HFFc6 (cell line): ENCODE results near the gene PTPN14. TPM values are rescaled to one million over a fixed set of nuclear protein-coding genes. Genes with fewer than 3 reads are reported as not detected.

ENCODE experiments used
- DNase-seq: peaks from one replicate; pipeline ENCODE4 v3.0.0-alpha.2; 2018
- H3K27ac Mint-ChIP-seq: 2 replicates; pipeline ENCODE4 v1.8.0; 2020; ENCODE audit warnings: mild to moderate bottlenecking, mixed read lengths
- H3K27me3 Mint-ChIP-seq: 2 replicates; pipeline ENCODE4 v1.8.0; 2021; ENCODE audit warnings: mild to moderate bottlenecking, moderate library complexity, mixed read lengths; ENCODE audit not compliant: insufficient read depth
- H3K36me3 Mint-ChIP-seq: 2 replicates; pipeline ENCODE4 v1.8.0; 2021; ENCODE audit warnings: low read depth, mixed read lengths
- H3K4me1 Mint-ChIP-seq: 2 replicates; pipeline ENCODE4 v1.8.0; 2020; ENCODE audit warnings: low read depth, mixed read lengths
- H3K4me3 Mint-ChIP-seq: 2 replicates; pipeline ENCODE4 v1.8.0; 2020; ENCODE audit warnings: mild to moderate bottlenecking, moderate library complexity, mixed read lengths
- H3K9me3 Mint-ChIP-seq: 2 replicates; pipeline ENCODE4 v1.8.0; 2020; ENCODE audit warnings: mild to moderate bottlenecking, mixed read lengths
- CTCF ChIP-seq: fragments of 200-600 bp; sonication (generic); IDR thresholded peaks from 2 replicates; pipeline ENCODE4 v1.5.0; 2021; ENCODE audit warnings: antibody characterized with exemption, mild to moderate bottlenecking
- total RNA-seq, 6 experiments: library from RNA; stranded (reverse); fragmentation: NEBNext Ultra II Directional; extraction: Animal tissue kit (Norgen Biotek cat#: 25700); gene quantifications; 2 replicates in 1 of 6; 3 replicates in 5 of 6; pipeline ENCODE4 v1.2.3, GENCODE V29; 2021

PTPN14 gene
- total RNA-seq, 6 experiments from 2014 or later, result 93.6 to 140 (median 106) TPM

GRCh38 chr1:214341932-214342331 is 209.5 kb downstream of the PTPN14 start:
- H3K36me3 Mint-ChIP-seq, result peaks cover 34% of the 10 kb centered on the region
- H3K4me1 Mint-ChIP-seq, result peaks cover 29% of the 10 kb centered on the region
- DNase-seq, result no peak
- no peaks in the 10 kb centered on the region for H3K9me3 Mint-ChIP-seq
- no peak; the same call in 1 of the 2 replicates for TF ChIP-seq CTCF
- H3K27ac Mint-ChIP-seq, result no peak overlapping the region
- H3K27me3 Mint-ChIP-seq, result peaks cover 5% of the 10 kb centered on the region
- no peak overlapping the region for H3K4me3 Mint-ChIP-seq

GRCh38 chr1:214341459-214341858 is 209.9 kb downstream of the PTPN14 start:
- Mint-ChIP-seq H3K9me3 (no peaks in the 10 kb centered on the region), H3K36me3 (peaks cover 34% of the 10 kb centered on the region), H3K27me3 (peaks cover 5% of the 10 kb centered on the region), H3K27ac (peak overlapping the region; percentile 32; the same call in 1 of the 2 replicates), H3K4me1 (peaks cover 29% of the 10 kb centered on the region), H3K4me3 (no peak overlapping the region; the same call in 1 of the 2 replicates)
- no peak for DNase-seq
- no peak for TF ChIP-seq CTCF

GRCh38 chr1:214338212-214338611 is 213.2 kb downstream of the PTPN14 start:
- Mint-ChIP-seq H3K9me3 (no peaks in the 10 kb centered on the region), H3K4me3 (no peak overlapping the region), H3K4me1 (peaks cover 37% of the 10 kb centered on the region), H3K27me3 (peaks cover 2% of the 10 kb centered on the region; the same call in 1 of the 2 replicates), H3K27ac (peak overlapping the region; percentile 78), H3K36me3 (peaks cover 17% of the 10 kb centered on the region)
- no peak for DNase-seq
- TF ChIP-seq CTCF, result no peak

GRCh38 chr1:214337511-214337910 is 213.9 kb downstream of the PTPN14 start:
- peaks cover 40% of the 10 kb centered on the region for H3K4me1 Mint-ChIP-seq
- DNase-seq, result peak; percentile 62
- TF ChIP-seq CTCF, result no peak
- peak overlapping the region; percentile 78 for H3K27ac Mint-ChIP-seq
- peaks cover 17% of the 10 kb centered on the region for H3K36me3 Mint-ChIP-seq
- H3K27me3 Mint-ChIP-seq, result peaks cover 5% of the 10 kb centered on the region
- no peaks in the 10 kb centered on the region for H3K9me3 Mint-ChIP-seq
- no peak overlapping the region for H3K4me3 Mint-ChIP-seq

- H3K4me1 Mint-ChIP-seq, result peaks cover 41% of the 10 kb centered on the region
- H3K27ac Mint-ChIP-seq, result peak overlapping the region; percentile 78
- H3K27me3 Mint-ChIP-seq, result peaks cover 5% of the 10 kb centered on the region
- H3K9me3 Mint-ChIP-seq, result no peaks in the 10 kb centered on the region
- peaks cover 17% of the 10 kb centered on the region for H3K36me3 Mint-ChIP-seq
- DNase-seq, result no peak
- H3K4me3 Mint-ChIP-seq, result no peak overlapping the region
- TF ChIP-seq CTCF, result no peak
Observed at GRCh38 chr1:214337015-214337414, 214.4 kb downstream of the PTPN14 start.

GRCh38 chr1:214335567-214335966 is 215.8 kb downstream of the PTPN14 start:
- H3K27me3 Mint-ChIP-seq, result peaks cover 5% of the 10 kb centered on the region
- no peak for TF ChIP-seq CTCF
- H3K9me3 Mint-ChIP-seq, result no peaks in the 10 kb centered on the region
- peaks cover 10% of the 10 kb centered on the region for H3K36me3 Mint-ChIP-seq
- no peak overlapping the region for H3K27ac Mint-ChIP-seq
- no peak overlapping the region for H3K4me3 Mint-ChIP-seq
- peaks cover 35% of the 10 kb centered on the region for H3K4me1 Mint-ChIP-seq
- no peak for DNase-seq
